Muscle of leg (tissue), 16 donors: ENCODE measurements around the gene GJC3. TPM values are rescaled to one million over a fixed set of nuclear protein-coding genes. Genes with fewer than 3 reads are reported as not detected.
"Not testable (repeated sequence)": the region's sequence is repeated elsewhere in the genome, so short reads cannot be mapped to it uniquely, and the experiment has no call there.

Experiments
- DNase-seq: peaks from one replicate; pipeline ENCODE4 v3.0.0; 2013
- H3K27ac ChIP-seq: one replicate; pipeline ENCODE4 v1.5.1; 2013; ENCODE audit warnings: mild to moderate bottlenecking, low read length, control low read depth
- H3K27me3 ChIP-seq: one replicate; pipeline ENCODE4 v1.6.1; 2013; ENCODE audit warnings: low read length; ENCODE audit not compliant: control insufficient read depth, insufficient read depth
- H3K36me3 ChIP-seq: one replicate; pipeline ENCODE4 v1.6.1; 2013; ENCODE audit warnings: low read length; ENCODE audit not compliant: control insufficient read depth, insufficient read depth
- H3K4me1 ChIP-seq: one replicate; pipeline ENCODE4 v1.6.1; 2013; ENCODE audit warnings: low read length; ENCODE audit not compliant: control insufficient read depth, insufficient read depth
- H3K4me3 ChIP-seq: one replicate; pipeline ENCODE4 v1.5.1; 2013; ENCODE audit warnings: low read length, control low read depth
- H3K9me3 ChIP-seq: replicated peaks from 2 replicates; pipeline ENCODE4 v1.6.1; 2013; ENCODE audit warnings: low read depth, low read length; ENCODE audit not compliant: control insufficient read depth
- WGBS: methylation state at CpG from one replicate; pipeline ENCODE4 v1.1.5; 2013; ENCODE audit warnings: missing lambda C conversion rate; ENCODE audit not compliant: insufficient coverage; 5-methylcytosine and 5-hydroxymethylcytosine counted together
- long read RNA-seq, 11 donors: transcript quantifications; one replicate each; lab custom pipeline, GENCODE V29; 2026
- polyA plus RNA-seq, 8 donors: library from polyadenylated mRNA; unstranded; fragments of 120-200 nt; gene quantifications; one replicate each; pipeline versions ENCODE4 v1.2.1 to v1.2.3, GENCODE V29; 2013; ENCODE audit warnings: inconsistent platforms in 1 of 8, low replicate concordance in 1 of 8; ENCODE audit not compliant: insufficient read length in 8 of 8, insufficient read depth in 1 of 8
- total RNA-seq: library from RNA; stranded (reverse); fragments of 120-200 nt; gene quantifications from one replicate; pipeline ENCODE4 v1.2.4, GENCODE V29; 2013

GJC3 gene, protein sequence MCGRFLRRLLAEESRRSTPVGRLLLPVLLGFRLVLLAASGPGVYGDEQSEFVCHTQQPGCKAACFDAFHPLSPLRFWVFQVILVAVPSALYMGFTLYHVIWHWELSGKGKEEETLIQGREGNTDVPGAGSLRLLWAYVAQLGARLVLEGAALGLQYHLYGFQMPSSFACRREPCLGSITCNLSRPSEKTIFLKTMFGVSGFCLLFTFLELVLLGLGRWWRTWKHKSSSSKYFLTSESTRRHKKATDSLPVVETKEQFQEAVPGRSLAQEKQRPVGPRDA
- total RNA-seq (0.53 TPM), polyA plus RNA-seq (under 1 TPM; 0.28 to 0.62 (median 0.39) TPM)
- long read RNA-seq, donor 1: 0 reads
- long read RNA-seq, donor 2, partial matches to known transcripts: 0 of 1 reads
- long read RNA-seq, donor 2, other reads (novel, unspliced or antisense): 0 of 1 reads
- long read RNA-seq, donor 3: 0 reads
- long read RNA-seq, donor 4: 0 reads
- long read RNA-seq, donor 5: 0 reads
- long read RNA-seq, donor 6: 0 reads
- long read RNA-seq, donor 7, partial matches to known transcripts: 0 of 2 reads
- long read RNA-seq, donor 7, other reads (novel, unspliced or antisense): 0 of 2 reads
- long read RNA-seq, donor 8: 0 reads
- long read RNA-seq, donor 9: 0 reads
- long read RNA-seq, donor 10: 0 reads
- long read RNA-seq, donor 11: 0 reads

DNA sequence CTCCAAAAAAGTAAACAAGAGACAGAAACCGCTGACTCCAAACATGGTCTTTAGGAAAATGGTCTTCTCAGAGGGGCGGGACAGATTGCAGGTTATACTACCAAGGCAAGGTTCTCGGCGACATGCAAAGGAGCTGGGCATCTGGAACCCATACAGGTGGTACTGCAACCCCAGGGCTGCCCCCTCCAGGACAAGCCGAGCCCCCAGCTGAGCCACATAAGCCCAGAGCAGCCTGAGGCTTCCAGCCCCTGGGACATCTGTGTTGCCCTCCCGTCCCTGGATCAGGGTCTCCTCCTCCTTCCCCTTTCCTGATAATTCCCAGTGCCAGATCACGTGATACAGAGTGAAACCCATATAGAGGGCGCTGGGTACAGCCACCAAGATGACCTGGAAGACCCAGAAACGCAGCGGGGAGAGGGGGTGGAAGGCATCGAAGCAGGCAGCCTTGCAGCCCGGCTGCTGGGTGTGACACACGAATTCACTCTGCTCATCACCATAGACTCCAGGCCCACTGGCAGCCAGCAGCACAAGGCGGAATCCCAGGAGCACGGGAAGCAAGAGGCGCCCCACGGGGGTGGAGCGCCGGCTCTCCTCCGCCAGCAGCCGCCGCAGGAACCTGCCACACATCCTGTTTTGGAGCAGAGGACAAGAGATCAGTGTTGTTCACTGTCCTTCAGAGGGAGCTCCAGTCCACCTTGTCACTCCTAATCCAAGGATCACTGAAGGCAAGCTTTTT is at the start of gene GJC3:
Gene GJC3 (minus strand): TSS at position 627 of the 736 bp plus-strand sequence. CDS start 0 bp downstream, at position 627.
- H3K9me3 ChIP-seq: no peaks in the 10 kb centered on the region
- H3K27me3 ChIP-seq: peaks cover 10% of the 10 kb centered on the region
- peak within 1 kb of the TSS; percentile 16 for H3K4me3 ChIP-seq
- H3K27ac ChIP-seq: no peak within 1 kb of the TSS
- peak; percentile 60 for DNase-seq
- H3K4me1 ChIP-seq: peaks cover 7% of the 10 kb centered on the region
- H3K36me3 ChIP-seq: no peaks in the 10 kb centered on the region
- WGBS: 48% methylated on average over 9 of the region's 22 CpGs

DNA sequence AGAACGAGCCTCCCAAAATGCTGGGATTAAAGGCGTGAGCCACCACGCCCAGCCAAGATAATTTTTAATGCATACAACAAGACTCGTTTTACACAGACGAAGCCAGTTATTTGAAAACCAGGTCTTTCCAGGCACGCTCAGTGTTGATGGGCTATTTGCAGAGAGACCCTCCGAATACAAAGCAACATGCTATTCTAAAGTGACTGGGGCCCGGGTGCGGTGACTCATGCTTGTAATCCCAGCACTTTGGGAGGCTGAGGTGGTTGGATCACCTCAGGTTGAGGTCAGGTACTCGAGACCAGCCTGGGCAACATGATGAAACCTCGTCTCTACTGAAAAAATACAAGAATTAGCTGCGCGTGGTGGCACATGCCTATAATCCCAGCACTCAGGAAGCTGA is 47.2 kb upstream of the GJC3 start:
- Histone ChIP-seq H3K4me3 (no peak overlapping the region), H3K27me3 (no peaks in the 10 kb centered on the region), H3K36me3 (no peaks in the 10 kb centered on the region), H3K27ac (no peak overlapping the region), H3K9me3 (no peaks in the 10 kb centered on the region), H3K4me1 (no peaks in the 10 kb centered on the region)
- WGBS: 83% methylated on average over 10 of the region's 13 CpGs
- DNase-seq: no peak

DNA sequence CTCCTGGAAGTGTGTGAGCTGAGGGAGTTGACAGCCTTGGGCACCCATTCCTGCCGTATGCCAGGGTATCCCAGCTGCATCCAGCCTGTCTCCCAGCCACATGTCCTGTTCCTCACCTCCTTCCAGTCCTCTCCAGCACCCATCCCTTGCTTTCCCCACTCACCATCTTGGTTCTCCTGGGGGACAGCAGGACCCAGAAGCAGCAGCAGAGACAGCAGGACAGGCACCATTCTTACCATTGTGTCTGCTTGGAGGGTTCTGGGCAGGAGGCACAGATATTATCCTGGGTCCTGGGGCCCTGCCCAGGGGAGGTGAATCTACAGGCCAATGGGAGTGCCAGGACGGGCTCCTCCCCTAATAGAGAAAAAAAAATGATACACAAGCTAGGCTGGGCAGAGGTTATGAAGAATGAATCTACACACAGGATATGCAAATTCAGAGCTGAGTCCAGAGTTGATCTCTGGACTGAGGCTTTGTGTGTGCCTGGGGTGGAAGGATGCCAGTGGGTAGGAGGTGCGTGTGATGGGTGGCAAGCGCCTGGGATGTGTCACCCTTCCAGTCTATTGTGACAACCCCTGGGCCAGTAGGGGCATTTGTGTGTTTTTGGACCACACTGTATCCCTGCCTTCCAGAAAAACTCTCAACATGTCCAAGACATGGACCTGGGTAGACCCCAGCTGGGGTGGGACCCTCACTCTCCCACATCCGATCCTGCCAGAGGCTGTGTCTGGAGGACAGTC is 46.5 kb upstream of the GJC3 start, which contains the start of gene AZGP1:
Gene AZGP1 (minus strand): TSS at position 250 of the 740 bp plus-strand sequence. CDS start 11 bp downstream, at position 239.
- no peak for DNase-seq
- WGBS: 91% methylated on average over 2 of the region's 5 CpGs
- Histone ChIP-seq H3K4me1 (no peaks in the 10 kb centered on the region), H3K36me3 (no peaks in the 10 kb centered on the region), H3K9me3 (no peaks in the 10 kb centered on the region), H3K27ac (no peak within 1 kb of the TSS), H3K4me3 (no peak within 1 kb of the TSS), H3K27me3 (no peaks in the 10 kb centered on the region)

DNA sequence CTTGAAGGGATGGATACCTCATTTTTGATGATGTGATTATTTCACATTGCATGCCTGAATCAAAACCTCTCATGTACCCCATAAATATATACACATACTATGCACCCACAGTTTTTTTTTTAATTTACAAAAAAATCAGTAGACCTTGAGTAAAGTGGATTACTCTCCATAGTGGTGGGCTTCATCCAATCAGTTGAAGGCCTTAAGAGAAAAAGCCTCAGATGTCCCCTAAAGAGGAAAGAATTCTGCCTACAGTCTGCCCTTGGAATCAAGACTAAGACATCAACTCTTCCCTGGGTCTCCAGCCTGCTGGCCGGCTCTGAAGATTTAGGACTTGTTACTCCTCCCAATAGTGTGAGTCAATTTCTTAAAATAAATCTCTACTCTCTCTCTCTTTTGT is 45.3 kb upstream of the GJC3 start:
- DNase-seq: no peak
- Histone ChIP-seq H3K4me1 (no peaks in the 10 kb centered on the region), H3K36me3 (no peaks in the 10 kb centered on the region), H3K4me3 (no peak overlapping the region), H3K27me3 (no peaks in the 10 kb centered on the region), H3K9me3 (no peaks in the 10 kb centered on the region), H3K27ac (no peak overlapping the region)
- WGBS: no CpG with 5 or more reads among the region's 1 CpG

DNA sequence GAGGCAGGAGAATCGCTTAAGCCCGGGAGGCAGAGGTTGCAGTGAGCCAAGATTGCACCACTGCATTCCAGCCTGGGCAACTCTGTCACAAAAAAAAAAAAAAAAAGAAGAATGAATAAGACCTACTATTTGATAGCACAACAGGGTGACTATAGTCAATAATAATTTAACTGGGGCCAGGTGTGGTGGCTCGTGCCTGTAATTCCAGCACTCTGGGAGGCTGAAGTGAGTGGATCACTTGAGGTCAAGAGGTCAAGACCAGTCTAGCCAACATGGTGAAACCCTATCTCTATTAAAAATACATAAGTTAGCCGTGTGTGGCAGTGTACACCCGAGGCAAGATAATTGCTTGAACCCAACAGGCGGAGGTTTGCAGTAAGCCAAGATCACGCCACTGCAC is 44.4 kb upstream of the GJC3 start:
- not testable (repeated sequence) for H3K27me3 ChIP-seq, H3K4me3 ChIP-seq, DNase-seq, H3K27ac ChIP-seq, H3K36me3 ChIP-seq, H3K9me3 ChIP-seq, H3K4me1 ChIP-seq
- WGBS: no CpG with 5 or more reads among the region's 7 CpGs

DNA sequence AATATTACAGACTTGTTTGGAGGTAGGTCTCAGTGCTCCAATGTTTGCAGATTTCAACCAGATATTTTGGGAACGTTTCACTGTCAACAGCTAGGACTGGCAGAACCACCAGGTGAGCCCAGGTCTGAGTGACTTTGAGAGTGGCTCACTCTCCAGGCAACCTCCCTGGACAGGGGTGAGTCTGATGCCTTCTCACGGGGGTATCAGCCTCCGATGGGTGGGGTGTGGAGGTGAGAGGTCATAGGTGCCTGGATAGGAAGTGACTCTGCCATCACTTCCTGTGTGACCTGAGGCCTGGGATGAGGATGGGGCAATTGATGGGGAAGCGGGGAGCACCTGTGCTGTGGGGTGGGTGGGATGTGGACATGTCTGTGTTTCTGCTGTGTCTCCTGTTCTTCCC is 41.8 kb upstream of the GJC3 start:
- H3K4me3 ChIP-seq: no peak overlapping the region
- H3K4me1 ChIP-seq: no peaks in the 10 kb centered on the region
- DNase-seq: no peak
- H3K36me3 ChIP-seq: no peaks in the 10 kb centered on the region
- no peak overlapping the region for H3K27ac ChIP-seq
- H3K9me3 ChIP-seq: no peaks in the 10 kb centered on the region
- H3K27me3 ChIP-seq: peaks cover 6% of the 10 kb centered on the region
- 67% methylated on average over 1 of the region's 4 CpGs for WGBS

DNA sequence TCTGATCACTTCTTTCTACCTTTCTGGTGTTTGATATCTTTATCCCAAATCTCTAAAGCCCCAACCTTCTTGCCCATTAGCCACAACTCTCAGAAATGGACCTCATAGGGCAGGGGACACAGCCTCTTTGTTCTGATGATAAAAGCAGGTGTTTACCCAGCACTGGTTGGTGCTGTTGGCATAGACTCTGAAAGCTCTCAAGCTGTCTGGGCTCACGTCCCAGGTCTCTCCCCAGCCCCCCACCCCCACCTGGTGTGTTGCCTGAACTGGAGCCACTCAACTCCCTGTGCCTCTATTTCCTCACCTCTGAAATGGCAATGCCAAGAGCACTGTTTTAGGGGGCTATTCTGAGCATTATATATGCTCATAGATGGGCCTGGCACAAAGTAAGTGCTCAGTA is 40.4 kb upstream of the GJC3 start:
- not testable (repeated sequence) for H3K27me3 ChIP-seq, H3K36me3 ChIP-seq, H3K27ac ChIP-seq, H3K4me3 ChIP-seq, DNase-seq, H3K9me3 ChIP-seq, H3K4me1 ChIP-seq
- no CpG with 5 or more reads among the region's 1 CpG for WGBS

DNA sequence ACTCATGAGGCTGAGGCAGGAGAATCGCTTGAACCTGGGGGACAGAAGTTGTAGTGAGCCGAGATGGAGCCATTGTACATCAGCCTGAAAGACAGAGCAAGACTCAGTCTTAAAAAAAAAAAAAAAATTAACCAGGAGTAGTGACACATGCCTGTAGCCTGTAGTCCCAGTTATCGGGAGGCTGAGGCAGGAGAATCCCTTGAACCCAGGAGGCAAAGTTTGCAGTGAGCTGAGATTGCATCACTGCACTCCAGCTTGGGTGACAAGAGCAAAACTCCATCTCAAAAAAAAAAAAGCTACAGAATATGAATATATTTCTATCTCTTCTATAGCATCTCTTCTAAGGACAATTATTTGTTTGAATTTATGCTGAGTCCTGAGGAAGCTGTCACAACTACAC is 39.9 kb upstream of the GJC3 start:
- Histone ChIP-seq H3K4me3 (no peak overlapping the region), H3K4me1 (no peaks in the 10 kb centered on the region), H3K27me3 (peaks cover 8% of the 10 kb centered on the region), H3K36me3 (no peaks in the 10 kb centered on the region), H3K9me3 (no peaks in the 10 kb centered on the region), H3K27ac (no peak overlapping the region)
- DNase-seq: no peak
- no CpG with 5 or more reads among the region's 3 CpGs for WGBS

DNA sequence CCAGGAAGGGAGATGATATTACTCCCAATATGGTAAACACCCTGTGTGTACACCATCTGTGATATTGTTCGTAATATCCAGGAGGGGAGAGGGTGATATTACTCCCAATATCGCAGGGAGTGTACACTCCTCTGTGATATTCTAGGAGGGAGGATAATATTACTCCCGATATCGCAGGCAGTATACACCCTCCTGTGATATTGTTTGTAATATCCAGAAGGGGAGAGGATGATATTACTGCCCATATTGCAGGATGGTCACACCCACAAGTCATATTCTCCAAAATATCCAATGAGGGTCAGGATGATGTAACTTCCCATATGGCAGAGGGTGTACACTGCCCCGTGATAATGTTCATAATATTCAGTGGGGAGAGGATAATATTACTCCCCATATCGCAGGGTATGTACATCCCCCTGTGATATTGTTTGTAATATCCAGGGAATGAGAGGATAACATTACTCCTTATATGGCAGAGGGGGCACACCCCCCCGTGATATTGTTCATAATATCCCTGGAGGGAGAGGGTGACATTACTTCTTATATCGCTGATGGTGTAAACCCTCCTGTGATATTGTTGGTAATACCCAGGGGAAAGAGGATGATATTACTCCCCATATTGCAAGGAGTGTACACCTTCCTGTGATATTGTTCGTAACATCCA is 29.3 kb upstream of the GJC3 start:
- peaks cover 2% of the 10 kb centered on the region for H3K27me3 ChIP-seq
- H3K27ac ChIP-seq: no peak overlapping the region
- WGBS: 80% methylated on average over 1 of the region's 9 CpGs
- no peaks in the 10 kb centered on the region for H3K9me3 ChIP-seq
- no peak overlapping the region for H3K4me3 ChIP-seq
- H3K4me1 ChIP-seq: no peaks in the 10 kb centered on the region
- no peak for DNase-seq
- no peaks in the 10 kb centered on the region for H3K36me3 ChIP-seq
